Progenitor cell of endocrine pancreas (in vitro differentiated cells): Measurements from ENCODE around the gene LEF1. TPM values are rescaled to one million over a fixed set of nuclear protein-coding genes. Genes with fewer than 3 reads are reported as not detected.

ENCODE experiments used
- DNase-seq: peaks from one replicate; pipeline ENCODE4 v3.0.0; 2021; ENCODE audit warnings: low spot score; ENCODE audit not compliant: unreplicated experiment
- H3K27ac Mint-ChIP-seq: 2 replicates; pipeline ENCODE4 v1.8.0; 2021; ENCODE audit warnings: mild to moderate bottlenecking, moderate library complexity, mixed read lengths
- H3K27me3 Mint-ChIP-seq: 2 replicates; pipeline ENCODE4 v1.8.0; 2021; ENCODE audit warnings: mixed read lengths
- H3K36me3 Mint-ChIP-seq: 2 replicates; pipeline ENCODE4 v1.8.0; 2022; ENCODE audit warnings: mixed read lengths; ENCODE audit not compliant: insufficient read depth
- H3K4me1 Mint-ChIP-seq: 2 replicates; pipeline ENCODE4 v1.8.0; 2021; ENCODE audit warnings: low read depth, mixed read lengths
- H3K4me3 Mint-ChIP-seq: 2 replicates; pipeline ENCODE4 v1.8.0; 2021; ENCODE audit warnings: low read depth, mild to moderate bottlenecking, moderate library complexity, mixed read lengths
- H3K9me3 Mint-ChIP-seq: 2 replicates; pipeline ENCODE4 v1.8.0; 2021; ENCODE audit warnings: low read depth, mixed read lengths
- CTCF ChIP-seq: fragments of 200-600 bp; sonication (generic); IDR thresholded peaks from one replicate; pipeline ENCODE4 v1.5.0; 2021; ENCODE audit warnings: antibody characterized with exemption, mild to moderate bottlenecking; ENCODE audit not compliant: unreplicated experiment
- total RNA-seq: library from RNA; stranded (reverse); gene quantifications from 2 replicates; pipeline ENCODE4 v1.2.1, GENCODE V29; 2021

The LEF1 gene
- total RNA-seq, 1 donor from 2014 or later = 2.1 TPM

GRCh38 chr4:108191269-108191914 is 22.7 kb upstream of the LEF1 start:
- H3K27me3 Mint-ChIP-seq = peaks cover 45% of the 10 kb centered on the region

GRCh38 chr4:108188770-108189169 is 20.0 kb upstream of the LEF1 start:
- Mint-ChIP-seq H3K4me3 (no peak overlapping the region), H3K27ac (no peak overlapping the region), H3K4me1 (peaks cover 13% of the 10 kb centered on the region), H3K36me3 (no peaks in the 10 kb centered on the region), H3K27me3 (peaks cover 46% of the 10 kb centered on the region), H3K9me3 (no peaks in the 10 kb centered on the region)
- no peak for TF ChIP-seq CTCF
- DNase-seq = no peak

More at GRCh38 chr4:108191269-108191914, 22.7 kb upstream of the LEF1 start:
- DNase-seq = no peak
- Mint-ChIP-seq H3K4me3 (no peak overlapping the region), H3K36me3 (no peaks in the 10 kb centered on the region), H3K4me1 (peaks cover 10% of the 10 kb centered on the region), H3K9me3 (no peaks in the 10 kb centered on the region), H3K27ac (no peak overlapping the region)
- no peak for TF ChIP-seq CTCF

GRCh38 chr4:108185252-108185651 is 16.5 kb upstream of the LEF1 start:
- Mint-ChIP-seq H3K4me3 (no peak overlapping the region), H3K9me3 (no peaks in the 10 kb centered on the region), H3K27ac (no peak overlapping the region), H3K4me1 (peaks cover 17% of the 10 kb centered on the region), H3K27me3 (peaks cover 35% of the 10 kb centered on the region), H3K36me3 (no peaks in the 10 kb centered on the region)
- DNase-seq = no peak
- no peak for TF ChIP-seq CTCF

GRCh38 chr4:108184453-108185049 is 15.8 kb upstream of the LEF1 start:
- Mint-ChIP-seq H3K4me3 (no peak overlapping the region), H3K4me1 (peaks cover 17% of the 10 kb centered on the region), H3K27ac (no peak overlapping the region), H3K27me3 (peaks cover 35% of the 10 kb centered on the region), H3K9me3 (no peaks in the 10 kb centered on the region), H3K36me3 (no peaks in the 10 kb centered on the region)
- TF ChIP-seq CTCF = no peak
- no peak for DNase-seq

- no peak overlapping the region for H3K4me3 Mint-ChIP-seq
- H3K4me1 Mint-ChIP-seq = peaks cover 12% of the 10 kb centered on the region
- H3K27ac Mint-ChIP-seq = no peak overlapping the region
- peak; percentile 37 for TF ChIP-seq CTCF
- H3K27me3 Mint-ChIP-seq = peaks cover 42% of the 10 kb centered on the region
- H3K36me3 Mint-ChIP-seq = no peaks in the 10 kb centered on the region
- DNase-seq = no peak
- H3K9me3 Mint-ChIP-seq = no peaks in the 10 kb centered on the region
These were observed 13.0 kb upstream of the LEF1 start for GRCh38 chr4:108181704-108182103.
